AG20443 (cell line): Measurements from ENCODE around the gene PTPRN2.
"Not testable (repeated sequence)": the region's sequence is repeated elsewhere in the genome, so short reads cannot be mapped to it uniquely, and the experiment has no call there.

Source experiments
- DNase-seq: peaks from one replicate; pipeline ENCODE4 v3.0.0; 2012; ENCODE audit warnings: low spot score, mixed read lengths

Gene PTPRN2

GRCh38 chr7:158209435-158209834, 378.2 kb downstream of the PTPRN2 start:
- no peak for DNase-seq

- DNase-seq: no peak
Measured at GRCh38 chr7:158206341-158206740, 381.3 kb downstream of the PTPRN2 start.

DNA sequence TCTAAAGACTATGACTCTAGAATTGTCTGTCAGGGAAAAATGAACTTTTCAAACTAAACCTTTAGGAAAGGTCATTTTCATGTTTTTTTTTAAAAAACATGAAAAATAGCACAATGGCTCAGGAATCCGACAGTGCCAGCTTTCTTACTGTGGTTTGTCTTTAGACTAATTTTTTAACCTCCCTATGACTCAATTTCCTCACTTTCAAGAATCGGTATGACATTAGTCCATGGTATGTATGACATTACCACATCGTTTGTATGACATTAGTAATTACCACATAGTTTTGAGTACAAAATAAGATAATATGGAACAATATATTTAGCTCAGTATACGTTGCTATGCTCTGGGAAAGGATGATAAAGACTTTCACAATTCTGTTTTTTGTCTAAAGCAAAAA, 383.2 kb downstream of the PTPRN2 start:
- no peak for DNase-seq

- DNase-seq: not testable (repeated sequence)
Measured at GRCh38 chr7:158203948-158204347, 383.7 kb downstream of the PTPRN2 start.

DNA sequence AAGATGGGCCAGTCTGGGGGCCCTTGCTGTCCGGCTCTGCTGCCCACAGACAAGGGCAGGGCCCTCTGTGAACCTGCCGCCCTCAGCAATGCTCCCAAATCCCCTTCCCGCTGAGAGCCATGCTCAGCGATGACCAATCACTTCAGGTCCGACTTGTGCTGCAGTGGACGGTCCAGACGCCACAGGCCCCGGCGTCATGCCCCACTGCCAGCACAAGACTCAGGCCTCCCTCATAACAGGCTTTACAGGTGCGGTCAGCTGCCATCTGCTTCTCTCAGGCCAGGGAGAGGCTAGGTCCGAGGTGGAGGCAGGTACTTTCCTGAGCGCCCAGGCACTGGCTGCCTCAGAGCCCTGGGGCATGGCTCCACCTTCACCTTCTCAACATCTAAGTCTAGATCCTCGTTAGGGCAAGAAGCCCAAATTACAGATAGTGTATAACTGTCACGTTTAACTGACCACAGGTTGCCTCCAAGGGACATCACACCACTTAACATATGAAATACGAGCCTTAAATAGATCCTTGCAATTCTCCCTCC, 393.2 kb downstream of the PTPRN2 start:
- DNase-seq: no peak

- DNase-seq: no peak
Measured at GRCh38 chr7:158193446-158193845, 394.2 kb downstream of the PTPRN2 start.

DNA sequence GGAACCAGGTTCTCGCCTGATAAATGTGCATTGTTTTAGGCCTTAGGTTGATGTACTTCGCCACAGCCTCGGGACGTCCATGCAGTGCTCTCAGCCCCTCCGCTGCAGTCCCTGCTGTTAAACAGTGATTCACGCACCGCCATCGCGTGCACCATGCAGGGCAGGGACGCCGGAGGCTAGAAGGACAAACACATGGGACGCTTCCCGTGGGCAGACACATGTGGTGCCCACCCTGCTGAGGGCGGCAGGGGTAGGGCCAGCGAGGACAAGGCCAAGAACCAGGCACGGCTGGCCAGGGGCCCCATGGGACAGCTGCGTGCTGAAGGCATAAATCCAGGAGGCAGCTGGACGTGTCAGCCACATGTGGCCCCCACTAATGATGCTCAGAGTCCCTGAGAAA, 394.7 kb downstream of the PTPRN2 start:
- no peak for DNase-seq

- DNase-seq: no peak
Measured at GRCh38 chr7:158192184-158192835, 395.3 kb downstream of the PTPRN2 start.

DNA sequence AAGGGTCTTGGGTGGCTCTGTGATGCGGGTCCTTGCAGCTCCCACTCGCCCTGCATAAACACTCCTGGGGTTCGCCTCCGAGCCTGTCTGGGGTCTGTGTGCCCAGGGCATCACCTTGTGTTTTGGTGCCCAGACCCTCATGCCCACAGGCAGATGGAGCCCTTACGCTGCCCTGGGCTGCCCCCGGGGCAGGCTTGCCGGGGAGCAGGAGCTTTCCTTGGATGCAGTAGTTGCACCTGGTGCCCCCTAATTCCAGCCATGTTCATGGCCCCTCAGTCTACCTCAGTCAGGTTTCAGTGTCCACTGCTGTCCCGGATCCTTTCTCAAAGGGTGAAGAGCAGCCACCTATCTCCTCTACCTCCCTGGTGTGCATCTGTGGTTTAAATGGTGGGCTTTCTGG, 396.0 kb downstream of the PTPRN2 start:
- DNase-seq: no peak

GRCh38 chr7:158190756-158191155, 396.9 kb downstream of the PTPRN2 start:
- DNase-seq: no peak

GRCh38 chr7:158188676-158189075, 398.9 kb downstream of the PTPRN2 start:
- no peak for DNase-seq

DNA sequence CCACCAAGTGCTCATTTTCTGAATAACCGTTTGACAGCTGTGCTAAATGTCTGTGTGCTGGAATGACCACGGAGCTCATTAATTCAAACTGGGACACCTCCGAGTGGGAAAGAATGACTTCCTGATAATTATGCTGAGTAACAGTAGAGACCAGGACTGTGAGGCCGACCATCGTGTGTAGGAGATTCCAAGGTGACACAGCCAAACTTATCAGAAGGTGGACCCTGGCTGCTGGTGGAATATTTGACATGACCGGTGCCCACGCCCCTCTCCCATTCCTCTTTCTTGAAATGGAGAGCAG, 400.0 kb downstream of the PTPRN2 start:
- DNase-seq: no peak

DNA sequence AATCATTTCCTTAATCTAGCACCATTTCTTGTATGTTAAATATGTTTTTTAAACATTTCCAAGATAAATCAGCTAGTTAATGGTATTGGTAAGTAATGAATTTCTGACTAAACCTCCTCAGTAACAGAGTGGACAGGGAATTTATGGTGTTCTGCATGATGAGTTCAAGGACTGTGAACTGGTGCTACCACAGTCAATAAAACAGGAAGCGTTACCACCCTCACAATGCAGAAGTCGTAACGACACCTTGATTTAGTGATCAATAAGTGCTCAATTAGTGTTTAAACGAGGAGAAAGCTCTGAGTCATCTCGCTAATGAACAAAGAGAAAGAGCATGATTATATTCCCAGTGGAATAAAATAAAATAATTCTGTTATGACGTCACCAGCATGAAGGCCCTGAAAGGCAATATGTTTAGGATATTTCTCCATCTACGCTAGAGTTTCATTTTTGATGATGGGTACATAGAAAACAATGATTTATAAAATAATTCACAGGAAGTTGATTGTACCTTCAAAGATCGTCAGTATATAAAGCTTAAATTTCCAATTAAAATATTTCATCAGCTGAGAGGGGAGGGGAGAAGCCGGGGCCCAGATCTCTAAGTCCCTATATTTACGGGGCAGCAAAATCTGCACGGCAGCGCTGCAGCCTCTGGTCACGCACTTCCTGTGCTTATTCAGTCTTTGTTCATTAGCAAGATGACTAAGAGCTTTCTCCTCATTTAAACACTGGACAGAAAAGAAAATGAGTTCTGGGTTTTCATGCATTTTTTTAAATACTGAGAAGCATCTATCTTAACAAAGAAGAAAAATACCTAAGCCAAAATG, 400.5 kb downstream of the PTPRN2 start:
- no peak for DNase-seq

DNA sequence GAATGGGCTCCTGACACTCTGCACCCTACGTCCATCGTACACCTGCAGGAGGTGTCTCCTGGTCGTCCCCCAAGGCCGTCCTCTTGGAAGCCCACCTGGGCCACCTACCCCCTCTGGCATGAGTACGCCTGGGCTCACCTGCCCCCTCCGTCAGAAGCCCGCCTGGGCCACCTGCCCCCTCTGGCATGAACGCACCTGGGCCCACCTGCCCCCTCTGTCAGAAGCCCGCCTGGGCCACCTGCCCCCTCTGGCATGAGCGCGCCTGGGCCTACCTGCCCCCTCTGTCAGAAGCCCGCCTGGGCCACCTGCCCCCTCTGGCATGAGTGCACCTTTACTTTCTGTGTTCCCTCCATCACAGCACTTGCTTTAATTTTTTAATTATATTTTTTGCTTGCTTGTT, 401.2 kb downstream of the PTPRN2 start:
- DNase-seq: peak; percentile 0

GRCh38 chr7:158185653-158186052, 402.0 kb downstream of the PTPRN2 start:
- peak; percentile 1 for DNase-seq

DNA sequence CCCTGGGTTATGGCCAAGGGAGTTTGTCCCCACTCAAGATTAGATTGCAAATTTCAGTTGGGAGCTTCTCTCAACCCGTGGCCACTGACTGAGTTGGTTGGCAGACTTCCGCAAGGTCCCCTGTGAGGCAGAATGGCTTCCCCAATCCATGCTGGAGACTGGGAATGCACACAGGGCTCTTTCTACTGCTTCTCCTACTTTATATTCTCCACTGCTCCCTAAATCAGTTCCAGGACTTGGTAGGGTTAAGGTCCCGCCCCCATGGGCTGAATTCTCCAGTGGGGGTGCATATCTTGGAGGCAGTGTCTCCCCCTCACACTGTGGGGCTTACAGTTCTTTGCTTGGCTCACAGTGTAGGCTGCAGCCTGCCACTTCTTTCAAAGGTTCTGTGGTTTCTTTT, 404.2 kb downstream of the PTPRN2 start:
- DNase-seq: no peak

DNA sequence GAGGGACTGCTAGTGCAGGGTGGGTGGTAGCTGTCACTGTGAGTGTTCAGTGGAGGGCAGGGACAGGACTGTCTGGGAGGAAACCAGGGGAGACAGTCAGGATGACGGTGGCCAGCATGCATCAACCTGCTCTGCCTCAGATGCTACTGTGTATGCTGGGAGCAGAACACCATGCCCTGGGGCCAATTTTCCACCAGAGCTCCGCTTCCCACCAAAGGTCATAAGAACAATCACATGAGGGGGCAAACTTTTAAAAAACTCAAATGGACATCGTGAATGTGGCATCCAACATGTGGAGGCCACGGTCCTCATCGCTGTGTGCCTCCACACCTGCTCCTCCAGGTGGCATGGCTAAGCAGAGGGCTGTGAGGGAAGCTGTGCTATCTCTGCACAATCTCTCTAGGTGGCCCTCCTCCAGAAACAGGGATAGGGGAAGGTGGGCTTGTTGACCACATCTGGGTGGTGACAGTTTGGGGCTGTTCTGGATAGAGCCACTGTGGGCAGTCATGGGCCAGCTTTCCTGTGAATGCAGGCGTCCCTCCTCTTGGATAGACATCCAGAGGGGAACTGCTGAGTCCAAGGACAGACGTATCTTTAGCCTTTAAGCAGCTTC, 411.0 kb downstream of the PTPRN2 start:
- DNase-seq: no peak

DNA sequence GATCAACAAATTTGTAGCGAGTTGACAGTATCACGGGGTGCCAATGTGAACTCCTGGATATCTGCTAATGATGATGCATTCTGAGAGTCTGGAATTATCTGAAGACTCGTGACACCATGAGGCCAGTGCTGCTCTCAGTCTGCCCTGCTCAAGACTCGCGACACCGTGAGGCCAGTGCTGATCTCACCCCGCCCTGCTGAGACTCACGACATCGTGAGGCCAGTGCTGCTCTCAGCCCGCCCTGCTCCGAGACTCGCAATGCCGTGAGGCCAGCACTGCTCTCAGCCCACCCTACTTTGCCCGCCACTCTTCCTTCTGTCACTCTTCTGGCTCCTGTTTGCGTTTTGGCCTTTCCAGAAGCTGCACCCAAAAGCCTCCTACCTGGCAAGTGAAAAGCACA, 411.8 kb downstream of the PTPRN2 start:
- no peak for DNase-seq

- no peak for DNase-seq
Measured at GRCh38 chr7:158174947-158175346, 412.7 kb downstream of the PTPRN2 start.

DNA sequence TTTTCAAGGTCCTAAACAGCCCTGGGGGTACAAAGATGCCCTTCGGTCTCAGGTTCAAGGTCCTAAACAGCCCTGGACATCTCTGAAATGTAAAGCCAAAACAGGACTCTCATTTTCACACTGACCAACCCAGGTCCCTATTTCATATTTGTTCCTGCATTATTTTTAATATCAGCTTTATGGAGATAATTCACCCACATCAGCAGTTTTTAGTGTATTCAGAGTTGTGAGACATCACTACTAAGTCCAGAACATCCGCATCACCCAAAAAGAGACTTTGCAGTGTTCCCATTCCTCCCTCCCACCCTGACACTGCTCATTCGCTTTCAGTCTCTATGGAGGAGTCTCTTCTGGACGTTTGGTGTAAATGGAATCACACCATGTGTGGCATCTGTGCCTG, 420.2 kb downstream of the PTPRN2 start:
- no peak for DNase-seq

DNA sequence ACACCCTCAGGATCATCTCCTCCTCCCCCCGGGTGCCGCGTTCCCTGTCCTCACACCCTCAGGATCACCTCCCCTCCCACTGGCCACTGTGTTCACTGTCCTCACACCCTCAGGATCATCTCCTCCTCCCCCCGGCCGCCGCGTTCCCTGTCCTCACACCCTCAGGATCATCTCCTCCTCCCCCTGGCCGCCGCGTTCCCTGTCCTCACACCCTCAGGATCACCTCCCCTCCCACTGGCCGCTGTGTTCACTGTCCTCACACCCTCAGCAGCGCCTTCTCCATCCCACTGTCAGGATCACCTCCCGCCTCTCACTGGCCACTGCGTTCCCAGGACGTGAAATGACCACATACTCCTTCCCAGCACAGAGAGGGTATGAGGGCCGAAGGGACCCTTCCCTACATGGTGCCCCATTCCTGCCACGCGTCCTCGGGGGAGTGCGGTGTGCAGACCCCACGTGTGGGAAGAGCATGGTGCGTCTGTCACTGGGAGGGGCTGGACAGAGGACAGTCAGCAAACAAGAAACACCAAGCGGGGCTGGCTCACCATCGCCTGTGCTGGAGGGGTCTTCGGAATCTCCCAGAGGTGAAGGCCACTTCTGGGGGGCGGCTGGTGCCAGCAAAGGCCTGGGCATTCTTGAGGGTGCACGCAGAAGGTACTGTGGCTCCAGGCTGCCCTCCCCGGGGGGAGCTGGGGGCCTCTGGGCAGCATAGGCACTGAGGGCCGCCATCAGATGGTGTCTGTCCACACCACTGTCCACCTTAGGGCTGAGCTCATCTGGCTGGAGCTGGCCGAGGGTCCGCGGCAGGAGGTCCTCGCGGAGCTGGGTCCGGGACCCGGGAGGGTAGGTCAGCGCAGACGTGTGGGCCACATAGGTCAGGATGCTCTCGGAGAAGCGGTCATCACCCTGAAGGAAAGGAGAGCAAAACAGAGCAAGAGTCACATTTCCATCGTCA, 421.0 kb downstream of the PTPRN2 start:
- no peak for DNase-seq

DNA sequence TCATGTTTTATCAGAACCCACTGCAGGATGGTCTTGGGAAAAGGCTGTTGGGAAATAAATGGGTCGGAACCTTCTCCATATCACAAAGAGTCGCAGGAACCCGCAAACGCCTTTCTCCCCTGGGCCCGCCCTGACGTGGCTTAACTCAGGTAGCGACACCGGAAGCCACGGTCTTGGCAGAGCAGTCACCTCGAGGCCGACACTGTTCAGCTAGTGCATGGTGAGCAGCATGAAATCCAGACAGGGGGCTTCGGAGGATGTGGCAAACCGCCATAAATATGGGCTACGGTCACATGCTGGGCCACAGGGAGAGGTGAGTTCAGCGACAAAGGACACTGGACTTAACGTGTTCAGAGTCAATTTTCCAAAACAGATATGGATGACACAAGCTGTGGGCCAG, 421.9 kb downstream of the PTPRN2 start:
- no peak for DNase-seq
